Fibroblast of peridontal ligament (primary cell): ENCODE measurements around the gene ABCC2.
"Not testable (repeated sequence)": the region's sequence is repeated elsewhere in the genome, so short reads cannot be mapped to it uniquely, and the experiment has no call there.

Source experiments
- DNase-seq: peaks from one replicate; pipeline ENCODE4 v3.0.0-alpha.2; 2010; ENCODE audit errors: extremely low read depth

The ABCC2 gene

DNA sequence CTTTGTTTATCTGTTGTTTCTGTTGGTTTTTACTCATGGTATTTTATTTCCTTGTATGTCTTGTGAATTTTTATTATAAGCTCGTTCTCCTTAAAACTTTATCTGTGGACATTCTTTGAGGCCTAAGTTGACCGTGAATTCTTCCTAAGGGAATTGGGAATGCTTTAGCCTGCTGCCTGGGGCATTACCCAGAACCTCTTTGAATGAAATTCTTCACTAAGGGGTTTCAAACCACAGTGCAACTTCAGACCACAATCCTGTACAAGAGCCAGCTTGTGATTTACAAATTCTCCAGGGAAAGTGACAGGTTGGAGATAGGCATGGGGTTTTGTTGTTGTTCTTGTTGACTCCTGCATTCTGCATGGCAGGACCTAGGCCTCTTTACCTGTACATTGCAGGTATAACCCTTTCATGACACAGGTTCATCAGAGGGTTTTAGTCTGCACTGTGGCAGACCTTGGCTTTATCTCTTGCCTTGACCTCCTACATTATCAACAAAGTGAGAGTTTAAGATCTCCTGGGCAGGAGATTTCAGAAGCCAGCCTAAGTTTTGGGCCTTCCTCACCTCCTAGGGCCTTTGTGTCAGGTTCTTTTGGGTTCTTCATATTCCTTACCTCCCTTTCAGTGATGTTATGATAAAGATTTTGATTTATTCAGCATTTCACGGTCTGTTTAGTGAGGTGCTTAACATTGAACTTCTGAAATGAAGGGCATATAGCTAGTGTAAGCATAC is 70.2 kb downstream of the ABCC2 start:
- no peak for DNase-seq

DNA sequence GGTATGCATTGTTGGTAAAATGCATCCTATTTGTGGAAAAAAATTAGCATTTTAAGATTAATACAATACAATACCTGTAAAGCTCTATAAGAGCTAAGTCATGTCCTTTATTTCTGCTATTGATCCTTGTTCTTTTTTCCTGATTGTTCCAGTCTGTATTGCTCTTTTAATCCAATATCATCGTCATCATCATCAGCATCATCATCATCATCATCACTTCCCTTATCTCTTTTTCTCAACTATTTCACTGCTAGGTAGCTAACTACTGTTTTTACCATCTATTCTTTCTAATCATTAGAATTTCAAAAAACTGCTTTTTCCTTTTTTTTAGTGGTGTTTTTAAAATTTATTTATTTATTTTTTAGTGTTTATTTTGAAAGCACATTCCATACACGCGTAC is 71.2 kb downstream of the ABCC2 start:
- DNase-seq = no peak

- DNase-seq = peak; percentile 87
Observed at GRCh38 chr10:99854860-99855259, 72.4 kb downstream of the ABCC2 start.

DNA sequence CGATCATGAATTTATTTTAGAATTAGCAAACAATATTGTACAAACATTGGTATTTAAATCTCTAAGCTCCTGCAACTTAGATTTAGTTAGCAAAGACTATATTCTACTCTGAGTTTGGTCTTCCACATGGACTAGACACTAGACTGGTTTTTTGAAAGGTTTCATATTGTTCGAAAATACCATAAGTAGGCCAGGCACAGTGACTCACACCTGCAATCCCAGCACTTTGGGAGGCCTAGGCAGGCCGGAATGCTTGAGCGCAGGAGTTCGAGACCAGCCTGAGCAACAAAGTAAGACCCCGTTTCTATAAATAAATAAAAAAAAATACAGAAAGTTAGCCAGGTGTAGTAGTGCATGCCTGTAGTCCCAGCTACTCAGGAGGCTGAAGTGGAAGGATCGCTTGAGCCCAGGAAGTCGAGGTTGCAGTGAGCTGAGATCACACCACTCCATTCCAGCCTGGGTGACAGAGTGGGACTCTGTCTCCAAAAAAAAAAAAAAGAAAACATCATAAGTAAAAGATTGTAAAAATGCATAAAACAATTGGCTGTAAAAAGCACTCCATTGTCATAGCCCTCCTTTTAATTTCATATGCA is 73.1 kb downstream of the ABCC2 start:
- no peak for DNase-seq

- DNase-seq = no peak
Observed at GRCh38 chr10:99858849-99859248, 76.4 kb downstream of the ABCC2 start.

GRCh38 chr10:99859585-99859984 is 77.1 kb downstream of the ABCC2 start:
- DNase-seq = no peak

GRCh38 chr10:99860466-99860865 is 78.0 kb downstream of the ABCC2 start:
- DNase-seq = no peak

DNA sequence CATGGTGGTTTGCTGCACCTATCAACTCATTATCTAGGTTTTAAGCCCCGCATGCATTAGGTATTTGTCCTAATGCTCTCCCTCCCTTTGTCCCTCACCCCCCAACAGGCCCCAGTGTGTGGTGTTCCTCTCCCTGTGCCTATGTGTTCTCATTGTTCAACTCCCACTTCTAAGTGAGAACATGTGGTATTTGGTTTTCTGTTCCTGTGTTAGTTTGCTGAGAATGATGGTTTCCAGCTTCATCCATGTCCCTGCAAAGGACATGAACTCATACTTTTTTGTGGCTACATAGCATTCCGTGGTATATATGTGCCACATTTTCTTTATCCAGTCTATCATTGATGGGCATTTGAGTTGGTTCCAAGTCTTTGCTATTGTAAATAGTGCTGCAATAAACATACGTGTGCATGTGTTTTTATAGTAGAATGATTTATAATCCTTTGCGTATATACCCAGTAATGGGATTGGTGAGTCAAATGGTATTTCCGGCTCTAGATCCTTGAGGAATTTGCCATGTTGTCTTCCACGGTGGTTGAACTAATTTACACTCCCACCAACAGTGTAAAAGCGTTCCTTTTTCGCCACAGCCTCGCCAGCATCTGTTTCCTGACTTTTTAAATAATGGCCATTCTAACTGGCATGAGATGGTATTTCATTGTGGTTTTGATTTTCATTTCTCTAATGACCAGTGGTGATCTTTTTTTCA is 81.2 kb downstream of the ABCC2 start:
- DNase-seq = peak; percentile 48

DNA sequence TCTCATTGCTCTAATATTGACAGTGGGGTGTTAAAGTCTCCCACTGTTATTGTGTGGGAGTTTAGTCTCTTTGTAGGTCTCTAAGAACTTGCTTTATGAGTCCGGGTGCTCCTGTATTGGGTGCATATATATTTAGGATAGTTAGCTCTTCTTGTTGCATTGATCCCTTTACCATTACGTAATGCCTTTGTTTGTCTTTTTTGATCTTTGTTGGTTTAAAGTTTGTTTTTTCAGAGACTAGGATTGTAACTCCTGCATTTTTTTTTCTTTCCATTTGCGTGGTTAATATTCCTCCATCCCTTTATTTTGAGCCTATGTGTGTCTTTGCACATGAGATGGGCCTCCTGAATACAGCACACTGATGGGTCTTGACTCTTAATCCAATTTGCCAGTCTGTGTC is 84.8 kb downstream of the ABCC2 start:
- DNase-seq = not testable (repeated sequence)

- DNase-seq = no peak
Observed at GRCh38 chr10:99869581-99870122, 87.2 kb downstream of the ABCC2 start.

GRCh38 chr10:99870123-99870730 is 87.8 kb downstream of the ABCC2 start:
- DNase-seq = no peak

DNA sequence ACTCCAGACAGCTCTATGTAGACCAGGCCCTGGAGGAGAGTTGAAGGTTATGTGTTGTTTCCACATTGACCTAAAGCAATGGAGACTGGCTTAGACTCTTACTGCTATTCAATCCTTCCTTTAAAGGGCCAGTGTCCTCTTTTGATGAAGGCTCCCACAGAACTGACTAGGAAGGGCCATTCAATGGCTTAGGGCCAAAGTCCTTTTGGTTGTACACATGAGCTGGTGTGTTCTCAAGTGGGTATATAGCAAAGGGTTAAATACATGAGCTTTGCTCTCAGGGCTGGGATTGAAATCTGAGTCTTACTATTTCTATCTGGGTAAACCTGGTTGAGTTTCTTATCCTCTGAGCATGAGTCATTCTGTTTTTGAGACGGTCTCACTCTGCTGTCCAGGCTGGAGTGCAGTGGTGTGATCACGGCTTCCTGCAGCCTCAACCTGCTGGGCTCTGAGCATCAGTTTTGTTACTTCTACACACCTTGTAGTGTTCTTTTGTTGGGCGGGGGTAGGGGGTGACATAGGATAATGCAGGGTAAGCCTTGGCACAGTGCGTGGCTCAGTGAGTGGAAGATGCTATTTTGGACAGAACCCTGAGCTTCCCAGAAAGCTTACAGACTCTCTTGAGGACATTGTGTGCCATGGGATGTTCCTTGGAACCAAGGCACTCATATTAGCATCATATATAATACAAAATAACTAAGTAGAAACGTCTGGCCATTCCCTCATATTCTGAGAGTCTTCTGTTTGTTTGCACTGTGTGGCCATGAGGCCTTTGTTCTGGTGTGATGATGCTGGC is 90.1 kb downstream of the ABCC2 start:
- no peak for DNase-seq

DNA sequence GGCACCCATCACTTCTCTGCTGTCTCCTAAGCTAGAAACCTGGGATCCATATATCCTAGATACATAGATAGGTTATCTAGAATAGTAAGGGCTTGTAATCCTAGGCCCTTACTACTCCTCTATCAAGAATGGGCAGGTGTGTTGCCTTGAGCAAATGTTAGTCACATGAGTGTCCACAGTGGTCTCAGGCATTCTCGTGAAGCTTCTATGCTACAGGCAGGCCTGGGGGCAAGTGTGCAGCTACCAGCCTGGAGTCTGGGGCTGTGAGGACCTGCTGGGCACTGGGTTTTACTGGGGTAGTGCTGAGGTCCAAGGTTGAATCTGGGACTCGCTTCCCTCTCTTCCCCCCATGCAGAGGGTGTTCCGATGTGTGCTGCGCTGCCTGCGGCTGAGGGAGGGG is 91.4 kb downstream of the ABCC2 start:
- DNase-seq = no peak

GRCh38 chr10:99874341-99875085 is 92.1 kb downstream of the ABCC2 start:
- no peak for DNase-seq

DNA sequence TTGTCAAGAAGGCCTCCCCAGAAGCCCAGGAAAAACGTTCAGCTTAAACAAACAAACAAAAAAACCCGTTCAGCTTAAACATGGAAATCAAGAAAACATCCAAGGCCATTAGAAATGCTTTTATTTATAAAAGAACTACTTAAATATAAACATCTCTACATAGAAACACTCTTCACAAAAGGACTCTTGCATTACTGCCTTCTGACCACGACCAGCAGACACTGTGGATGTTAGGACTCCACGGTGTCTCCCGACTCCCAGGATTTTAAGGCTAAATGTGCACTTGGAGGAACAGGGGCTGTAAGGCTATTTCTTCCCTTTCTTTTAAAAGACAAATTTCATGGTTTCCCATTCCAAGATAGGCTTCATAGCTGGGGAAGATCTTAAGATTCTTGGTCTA is 93.0 kb downstream of the ABCC2 start:
- no peak for DNase-seq

DNA sequence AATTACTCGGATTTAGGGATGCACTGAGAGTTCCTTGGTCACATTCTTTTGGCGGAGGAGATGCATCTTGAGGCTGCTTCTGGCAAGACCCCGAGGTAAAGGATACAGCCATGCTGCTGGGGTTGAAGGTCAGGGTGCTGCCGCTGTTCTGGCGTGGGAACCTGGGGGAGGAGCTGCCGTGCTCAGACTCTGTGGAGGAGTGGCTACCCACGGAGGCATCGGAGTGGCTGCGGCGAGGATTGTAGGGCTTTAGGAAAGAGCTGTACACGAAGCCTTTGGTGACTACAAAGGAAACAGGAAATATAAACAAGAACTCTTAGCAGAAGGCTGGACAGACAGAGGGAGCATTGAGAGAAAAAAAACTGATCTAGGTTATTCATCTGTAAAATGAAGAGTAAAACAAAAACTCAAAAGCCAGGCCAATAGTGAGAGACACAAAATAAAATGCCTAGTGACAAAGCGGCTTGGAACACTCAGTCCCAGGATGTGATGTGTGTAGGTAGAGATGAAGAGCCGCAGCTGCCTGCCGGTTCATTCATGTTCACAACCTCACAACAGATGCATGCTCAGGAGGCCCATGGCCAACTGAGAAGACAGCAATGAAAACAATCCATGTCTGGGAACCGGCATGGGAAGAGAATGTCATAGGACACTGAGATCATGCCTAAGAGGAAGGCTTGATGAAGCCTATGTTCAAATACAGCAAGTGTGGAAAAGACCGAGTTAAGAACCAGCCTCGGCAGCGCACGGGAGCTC is 97.8 kb downstream of the ABCC2 start:
- DNase-seq = no peak

DNA sequence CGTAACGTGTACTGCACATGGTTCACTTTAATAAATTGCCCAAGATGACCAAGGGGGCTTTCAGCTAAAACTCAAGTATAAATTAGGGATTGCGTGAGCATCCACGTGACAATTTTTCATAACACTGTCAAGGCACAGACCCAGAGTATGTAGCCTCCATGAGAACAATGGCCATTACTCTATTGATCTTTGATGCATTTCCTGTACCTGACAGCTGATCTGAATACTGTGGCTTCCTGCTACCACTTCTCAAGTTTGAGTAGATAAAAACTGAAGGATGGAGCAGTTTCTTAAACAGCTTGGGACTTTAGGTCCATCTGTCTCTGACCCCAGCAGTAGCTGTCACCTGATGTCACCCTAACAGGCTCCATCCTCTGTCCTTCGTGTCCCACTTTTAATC is 98.9 kb downstream of the ABCC2 start:
- DNase-seq = no peak

GRCh38 chr10:99883523-99883922 is 101.1 kb downstream of the ABCC2 start:
- DNase-seq = no peak

DNA sequence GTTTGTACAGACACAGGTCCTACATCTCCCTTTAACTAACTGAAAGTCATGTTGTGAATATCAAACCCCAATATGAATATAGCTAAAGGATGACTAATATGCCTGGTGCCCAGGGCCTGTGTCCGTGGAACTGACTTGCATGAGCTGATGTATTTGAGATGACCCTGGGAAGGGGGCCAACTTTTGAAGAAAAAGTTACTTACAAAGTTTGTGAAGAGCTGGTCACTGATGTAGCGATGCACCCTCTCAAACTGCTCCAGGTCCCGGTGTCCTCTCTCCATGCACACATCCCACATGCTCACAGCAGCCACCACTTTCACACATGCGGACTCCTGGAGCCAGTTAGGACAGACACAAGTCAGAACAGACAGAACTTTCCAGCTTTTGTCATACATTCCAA is 106.2 kb downstream of the ABCC2 start:
- peak; percentile 35 for DNase-seq

DNA sequence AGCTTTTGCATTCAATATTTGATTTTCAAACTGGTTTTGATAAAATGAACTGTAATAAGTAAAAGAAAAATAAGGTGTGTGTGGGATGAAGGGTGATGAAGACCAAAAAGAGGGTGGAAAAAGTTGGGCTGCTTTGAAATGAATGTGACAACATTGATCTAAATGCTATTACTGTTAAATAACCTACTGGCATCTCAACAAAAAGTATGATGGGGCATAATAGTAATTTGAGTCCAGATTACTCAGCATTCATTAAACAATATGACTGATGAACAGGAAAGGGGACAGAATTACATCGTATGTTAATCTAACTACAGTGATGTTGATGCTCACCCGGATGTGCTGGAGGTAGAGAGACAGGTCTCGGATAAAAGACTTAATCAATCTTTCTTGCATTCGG is 112.2 kb downstream of the ABCC2 start:
- no peak for DNase-seq
